ENCODE measurements around the gene CRYBB3.

DNA sequence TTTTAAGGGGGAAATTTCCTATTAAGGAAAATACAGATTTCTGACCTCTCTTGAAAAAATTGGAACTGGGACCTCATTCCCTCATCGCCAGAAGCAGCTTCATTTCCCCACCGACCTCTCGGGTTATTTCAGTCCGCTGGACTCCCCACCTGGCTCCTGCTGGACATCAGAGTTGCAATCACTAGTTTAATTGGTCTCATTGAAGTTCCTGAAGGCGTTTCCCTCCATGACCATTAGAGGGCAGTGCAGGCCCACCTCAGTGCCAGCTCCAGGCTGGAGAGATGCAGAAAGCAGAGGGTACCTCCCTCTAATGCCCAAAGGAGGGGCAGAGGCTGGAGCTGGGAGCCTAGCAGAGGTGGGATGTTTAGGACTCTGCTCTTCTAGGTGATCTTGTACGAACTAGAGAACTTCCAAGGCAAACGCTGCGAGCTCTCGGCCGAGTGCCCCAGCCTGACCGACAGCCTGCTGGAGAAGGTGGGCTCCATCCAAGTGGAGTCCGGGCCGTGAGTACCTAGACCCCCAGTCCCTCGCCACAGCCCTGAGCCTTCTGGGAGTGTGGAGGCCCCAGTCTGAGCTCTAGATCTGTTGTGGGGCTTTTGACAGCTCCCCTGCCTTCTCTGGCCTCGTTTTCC is 2.7 kb downstream of the CRYBB3 start:
- TF ChIP-seq TAF1 (IDR thresholded peaks at IDR 0.05; ENCODE audit: borderline replicate concordance, low read depth, low read length) (no peak), POLR2A (IDR thresholded peaks at IDR 0.05; ENCODE audit: low read depth, low read length) (no peak)
